Measurements from ENCODE around the gene KIF2C. TPM values are rescaled to one million over a fixed set of nuclear protein-coding genes. Genes with fewer than 3 reads are reported as not detected.

KIF2C gene
- total and polyA plus RNA-seq, 9 of the 15 experiments (the other 6 are each of a cell fraction or from before 2014, with no cell fraction given), result 84.9 to 226 (median 169) TPM

DNA sequence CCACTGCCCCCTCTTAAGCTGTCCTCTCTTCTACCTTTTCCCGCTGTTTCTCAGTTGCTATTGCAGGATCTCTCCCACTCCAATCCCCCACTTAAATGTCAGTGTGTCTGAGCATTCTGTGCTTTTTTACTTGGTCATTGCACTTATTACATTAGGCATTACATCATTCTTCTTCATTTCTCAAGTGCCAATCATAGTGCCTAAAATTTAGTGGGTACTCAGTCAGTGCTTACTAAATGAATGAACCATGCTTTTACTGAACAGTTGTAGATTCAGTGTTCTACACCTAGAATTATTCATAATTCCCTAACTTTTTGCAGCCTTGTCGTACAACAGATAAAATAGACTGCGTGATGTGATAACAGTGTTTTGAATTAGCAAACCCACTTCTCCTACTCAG is 45.7 kb upstream of the KIF2C start:
- no peak for FAIRE-seq
- TF ChIP-seq RBM14 (IDR thresholded peaks at IDR 0.05; ENCODE audit: borderline replicate concordance, insufficient read depth, low read depth, low read length) (no peak), GABPB2 (CRISPR knock-in tag; conservative IDR thresholded peaks at IDR 0.05) (no peak), MEIS2 (IDR thresholded peaks at IDR 0.05; ENCODE audit: partially characterized antibody) (peak; percentile 57), POLR2A (conservative IDR thresholded peaks at IDR 0.05) (no peak), TOE1 (IDR thresholded peaks at IDR 0.05; ENCODE audit: borderline replicate concordance) (no peak), TOE1 (CRISPR knock-in tag; IDR thresholded peaks at IDR 0.05; ENCODE audit: borderline replicate concordance, low read depth) (no peak), CEBPG (CRISPR knock-in tag; IDR thresholded peaks at IDR 0.05) (peak; percentile 80), CEBPG (tag; conservative IDR thresholded peaks at IDR 0.05 in 1 of 2, IDR thresholded peaks at IDR 0.05 in 1 of 2) (peak; percentile 74 to 93), ILK (tag; IDR thresholded peaks at IDR 0.05; ENCODE audit: borderline replicate concordance, low read depth) (no peak)
- TF ChIP-seq, protein P1, sequence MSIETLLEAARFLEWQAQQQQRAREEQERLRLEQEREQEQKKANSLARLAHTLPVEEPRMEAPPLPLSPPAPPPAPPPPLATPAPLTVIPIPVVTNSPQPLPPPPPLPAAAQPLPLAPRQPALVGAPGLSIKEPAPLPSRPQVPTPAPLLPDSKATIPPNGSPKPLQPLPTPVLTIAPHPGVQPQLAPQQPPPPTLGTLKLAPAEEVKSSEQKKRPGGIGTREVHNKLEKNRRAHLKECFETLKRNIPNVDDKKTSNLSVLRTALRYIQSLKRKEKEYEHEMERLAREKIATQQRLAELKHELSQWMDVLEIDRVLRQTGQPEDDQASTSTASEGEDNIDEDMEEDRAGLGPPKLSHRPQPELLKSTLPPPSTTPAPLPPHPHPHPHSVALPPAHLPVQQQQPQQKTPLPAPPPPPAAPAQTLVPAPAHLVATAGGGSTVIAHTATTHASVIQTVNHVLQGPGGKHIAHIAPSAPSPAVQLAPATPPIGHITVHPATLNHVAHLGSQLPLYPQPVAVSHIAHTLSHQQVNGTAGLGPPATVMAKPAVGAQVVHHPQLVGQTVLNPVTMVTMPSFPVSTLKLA (conservative IDR thresholded peaks at IDR 0.05), result no peak
- TF ChIP-seq, protein P2, sequence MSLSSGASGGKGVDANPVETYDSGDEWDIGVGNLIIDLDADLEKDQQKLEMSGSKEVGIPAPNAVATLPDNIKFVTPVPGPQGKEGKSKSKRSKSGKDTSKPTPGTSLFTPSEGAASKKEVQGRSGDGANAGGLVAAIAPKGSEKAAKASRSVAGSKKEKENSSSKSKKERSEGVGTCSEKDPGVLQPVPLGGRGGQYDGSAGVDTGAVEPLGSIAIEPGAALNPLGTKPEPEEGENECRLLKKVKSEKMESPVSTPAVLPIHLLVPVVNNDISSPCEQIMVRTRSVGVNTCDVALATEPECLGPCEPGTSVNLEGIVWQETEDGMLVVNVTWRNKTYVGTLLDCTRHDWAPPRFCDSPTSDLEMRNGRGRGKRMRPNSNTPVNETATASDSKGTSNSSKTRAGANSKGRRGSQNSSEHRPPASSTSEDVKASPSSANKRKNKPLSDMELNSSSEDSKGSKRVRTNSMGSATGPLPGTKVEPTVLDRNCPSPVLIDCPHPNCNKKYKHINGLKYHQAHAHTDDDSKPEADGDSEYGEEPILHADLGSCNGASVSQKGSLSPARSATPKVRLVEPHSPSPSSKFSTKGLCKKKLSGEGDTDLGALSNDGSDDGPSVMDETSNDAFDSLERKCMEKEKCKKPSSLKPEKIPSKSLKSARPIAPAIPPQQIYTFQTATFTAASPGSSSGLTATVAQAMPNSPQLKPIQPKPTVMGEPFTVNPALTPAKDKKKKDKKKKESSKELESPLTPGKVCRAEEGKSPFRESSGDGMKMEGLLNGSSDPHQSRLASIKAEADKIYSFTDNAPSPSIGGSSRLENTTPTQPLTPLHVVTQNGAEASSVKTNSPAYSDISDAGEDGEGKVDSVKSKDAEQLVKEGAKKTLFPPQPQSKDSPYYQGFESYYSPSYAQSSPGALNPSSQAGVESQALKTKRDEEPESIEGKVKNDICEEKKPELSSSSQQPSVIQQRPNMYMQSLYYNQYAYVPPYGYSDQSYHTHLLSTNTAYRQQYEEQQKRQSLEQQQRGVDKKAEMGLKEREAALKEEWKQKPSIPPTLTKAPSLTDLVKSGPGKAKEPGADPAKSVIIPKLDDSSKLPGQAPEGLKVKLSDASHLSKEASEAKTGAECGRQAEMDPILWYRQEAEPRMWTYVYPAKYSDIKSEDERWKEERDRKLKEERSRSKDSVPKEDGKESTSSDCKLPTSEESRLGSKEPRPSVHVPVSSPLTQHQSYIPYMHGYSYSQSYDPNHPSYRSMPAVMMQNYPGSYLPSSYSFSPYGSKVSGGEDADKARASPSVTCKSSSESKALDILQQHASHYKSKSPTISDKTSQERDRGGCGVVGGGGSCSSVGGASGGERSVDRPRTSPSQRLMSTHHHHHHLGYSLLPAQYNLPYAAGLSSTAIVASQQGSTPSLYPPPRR (CRISPR knock-in tag; IDR thresholded peaks at IDR 0.05; ENCODE audit: borderline replicate concordance), result no peak
- TF ChIP-seq, protein P3, sequence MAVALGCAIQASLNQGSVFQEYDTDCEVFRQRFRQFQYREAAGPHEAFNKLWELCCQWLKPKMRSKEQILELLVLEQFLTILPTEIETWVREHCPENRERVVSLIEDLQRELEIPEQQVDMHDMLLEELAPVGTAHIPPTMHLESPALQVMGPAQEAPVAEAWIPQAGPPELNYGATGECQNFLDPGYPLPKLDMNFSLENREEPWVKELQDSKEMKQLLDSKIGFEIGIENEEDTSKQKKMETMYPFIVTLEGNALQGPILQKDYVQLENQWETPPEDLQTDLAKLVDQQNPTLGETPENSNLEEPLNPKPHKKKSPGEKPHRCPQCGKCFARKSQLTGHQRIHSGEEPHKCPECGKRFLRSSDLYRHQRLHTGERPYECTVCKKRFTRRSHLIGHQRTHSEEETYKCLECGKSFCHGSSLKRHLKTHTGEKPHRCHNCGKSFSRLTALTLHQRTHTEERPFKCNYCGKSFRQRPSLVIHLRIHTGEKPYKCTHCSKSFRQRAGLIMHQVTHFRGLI (CRISPR knock-in tag; IDR thresholded peaks at IDR 0.05), result no peak

More for the DNA sequence above, 45.7 kb upstream of the KIF2C start:
- Histone ChIP-seq H3K4me3 (no peak overlapping the region), H3K27ac (ENCODE audit: extremely low read depth, low read depth, low read length) (no peak overlapping the region), H3K36me3 (ENCODE audit: control insufficient read depth, insufficient read depth, low read length) (no peaks in the 10 kb centered on the region), H3K9me1 (ENCODE audit: control insufficient read depth, insufficient read depth, low read length) (no peaks in the 10 kb centered on the region), H3K9ac (ENCODE audit: insufficient read depth in 1 of 2, low read depth in 2 of 2, low read length in 2 of 2) (no peak overlapping the region), H3K9me3 (replicated peaks; ENCODE audit: control insufficient read depth, insufficient read depth, low read depth, low read length) (no peaks in the 10 kb centered on the region), H2AFZ (ENCODE audit: low read depth, low read length) (no peak overlapping the region), H4K20me1 (replicated peaks; ENCODE audit: control insufficient read depth, insufficient read depth, low read length) (no peaks in the 10 kb centered on the region), H3K27me3 (ENCODE audit: control insufficient read depth in 2 of 2, insufficient read depth in 2 of 2, low read length in 2 of 2) (peaks cover 24 to 32% of the 10 kb centered on the region in 2 experiments), H3K79me2 (ENCODE audit: control insufficient read depth, insufficient read depth, low read length) (no peaks in the 10 kb centered on the region), H3K4me2 (ENCODE audit: insufficient read depth, low read length) (no peak overlapping the region), H3K4me1 (replicated peaks in 1 of 2; ENCODE audit: control insufficient read depth in 2 of 2, insufficient read depth in 2 of 2, low read length in 2 of 2) (no peaks in the 10 kb centered on the region; a peak in 1 of 5 replicates)
- DNase-seq (ENCODE audit: extremely low read depth in 1 of 4, low spot score in 3 of 4) (no peak), ATAC-seq (peak; percentile 35; the same call in 2 of the 3 replicates)
- CTCF ChIA-PET (ENCODE audit: low intra/inter-chr PET ratio), result no interaction called here
- POLR2A ChIA-PET, result interaction anchor here (0.8 to 3.7 kb wide), 2 partner anchors 27 to 319 kb away, joined by 3 to 28 read pairs; no protein-coding TSS in a partner anchor
- in situ Hi-C loops (cut with MboI), result no loop called here
- intact Hi-C loops (cut with micrococcal nuclease), result no loop called here
- BruUV-seq (replicated peaks), result no TSS peak
- WGBS (ENCODE audit: insufficient coverage, low coverage, missing lambda C conversion rate), result 15% methylated on average over 3 of the region's 3 CpGs

Measured in K562 (cell line).